ENCODE results near the gene GAL. TPM values are rescaled to one million over a fixed set of nuclear protein-coding genes. Genes with fewer than 3 reads are reported as not detected.

GAL gene
- total RNA-seq, 4 donors from 2014 or later: 4.9 TPM; not detected in 3

DNA sequence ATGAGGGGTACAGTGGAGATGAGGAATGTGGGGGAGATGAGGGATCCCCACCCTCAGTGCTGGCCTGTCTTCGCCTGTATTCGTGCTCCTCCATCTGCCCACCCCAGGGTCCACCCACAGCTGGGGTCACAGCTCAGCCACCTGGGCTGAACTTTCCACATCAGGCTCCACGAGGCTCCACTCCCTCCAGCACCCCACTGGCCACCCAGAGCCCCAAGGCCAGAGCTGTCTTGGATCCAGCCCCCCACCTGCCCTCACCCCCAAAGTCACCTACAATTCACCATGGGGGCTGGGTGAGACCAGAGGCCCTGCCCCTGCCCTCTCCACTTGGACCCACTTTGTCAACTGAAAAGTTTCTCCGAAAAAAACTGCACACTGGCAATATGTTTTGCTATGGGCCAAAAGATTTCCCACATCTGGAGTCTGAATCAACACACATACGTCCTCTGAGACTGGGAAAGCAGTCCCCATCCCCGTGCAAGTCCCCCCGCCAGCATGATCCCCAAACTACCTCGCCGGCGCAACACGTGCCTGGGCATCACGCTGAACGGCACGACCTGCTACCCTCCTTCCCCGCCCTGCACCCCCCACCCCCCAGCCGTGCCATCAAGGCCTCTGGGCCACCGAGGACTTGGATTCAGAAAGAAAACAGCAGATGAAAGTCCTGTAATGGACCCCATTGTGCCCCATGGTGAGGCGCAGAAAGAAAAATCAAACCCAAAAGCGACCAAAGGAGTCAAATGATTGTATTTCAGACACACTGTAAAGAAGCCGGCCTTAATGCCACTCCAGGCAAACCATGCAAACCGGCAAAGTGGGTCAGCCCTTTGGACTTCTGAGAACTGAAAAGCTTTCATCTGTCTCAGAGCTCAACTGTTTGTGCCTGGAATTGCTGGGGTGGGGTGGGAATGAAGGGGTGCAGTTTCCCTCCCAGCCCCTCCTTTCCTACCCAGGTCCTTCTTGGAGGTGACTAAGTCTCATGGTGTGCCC, 16.5 kb upstream of the GAL start:
- TF ChIP-seq, protein P1, sequence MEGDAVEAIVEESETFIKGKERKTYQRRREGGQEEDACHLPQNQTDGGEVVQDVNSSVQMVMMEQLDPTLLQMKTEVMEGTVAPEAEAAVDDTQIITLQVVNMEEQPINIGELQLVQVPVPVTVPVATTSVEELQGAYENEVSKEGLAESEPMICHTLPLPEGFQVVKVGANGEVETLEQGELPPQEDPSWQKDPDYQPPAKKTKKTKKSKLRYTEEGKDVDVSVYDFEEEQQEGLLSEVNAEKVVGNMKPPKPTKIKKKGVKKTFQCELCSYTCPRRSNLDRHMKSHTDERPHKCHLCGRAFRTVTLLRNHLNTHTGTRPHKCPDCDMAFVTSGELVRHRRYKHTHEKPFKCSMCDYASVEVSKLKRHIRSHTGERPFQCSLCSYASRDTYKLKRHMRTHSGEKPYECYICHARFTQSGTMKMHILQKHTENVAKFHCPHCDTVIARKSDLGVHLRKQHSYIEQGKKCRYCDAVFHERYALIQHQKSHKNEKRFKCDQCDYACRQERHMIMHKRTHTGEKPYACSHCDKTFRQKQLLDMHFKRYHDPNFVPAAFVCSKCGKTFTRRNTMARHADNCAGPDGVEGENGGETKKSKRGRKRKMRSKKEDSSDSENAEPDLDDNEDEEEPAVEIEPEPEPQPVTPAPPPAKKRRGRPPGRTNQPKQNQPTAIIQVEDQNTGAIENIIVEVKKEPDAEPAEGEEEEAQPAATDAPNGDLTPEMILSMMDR (IDR thresholded peaks at IDR 0.05; ENCODE audit: low read depth): no peak

DNA sequence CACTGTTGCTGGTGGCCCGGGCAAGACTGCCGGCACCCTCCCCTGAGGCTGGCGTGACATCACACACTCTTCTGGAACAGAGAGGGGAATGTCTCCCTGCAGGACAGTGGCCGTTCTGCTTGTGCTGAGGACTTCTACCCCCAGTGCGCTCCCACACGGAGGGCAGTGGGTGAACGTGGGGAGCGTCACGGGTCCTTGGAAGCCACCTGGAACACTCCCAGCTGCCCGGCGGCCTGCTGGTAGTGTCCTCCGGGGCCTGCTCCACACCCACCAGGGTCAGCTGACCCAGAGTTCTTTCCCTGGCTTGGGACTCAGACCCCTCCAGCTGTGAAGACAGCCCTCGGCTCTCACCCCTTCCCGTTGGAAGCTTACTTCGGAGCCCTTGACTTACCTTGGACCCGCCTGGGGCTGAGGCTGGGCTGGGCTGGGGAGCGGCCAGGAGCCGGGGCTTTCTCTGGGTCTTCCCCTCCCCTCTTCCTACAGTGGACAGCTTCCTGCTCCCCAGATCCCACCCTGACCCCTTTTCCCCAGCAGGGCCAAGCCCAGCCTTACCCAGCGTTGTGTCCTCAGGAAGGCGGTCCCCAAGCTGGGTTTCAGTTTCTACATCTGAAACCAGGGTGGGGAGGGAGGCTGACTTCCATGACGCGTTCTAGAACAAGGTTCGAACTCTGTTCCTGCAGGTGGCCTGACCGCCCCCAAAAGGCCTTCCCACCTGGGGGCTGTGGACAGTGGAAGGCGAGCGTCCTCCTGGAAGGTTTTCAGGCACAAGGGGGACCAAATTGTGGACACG, 14.8 kb upstream of the GAL start:
- TF ChIP-seq, protein P1 (IDR thresholded peaks at IDR 0.05; ENCODE audit: low read depth): no peak

DNA sequence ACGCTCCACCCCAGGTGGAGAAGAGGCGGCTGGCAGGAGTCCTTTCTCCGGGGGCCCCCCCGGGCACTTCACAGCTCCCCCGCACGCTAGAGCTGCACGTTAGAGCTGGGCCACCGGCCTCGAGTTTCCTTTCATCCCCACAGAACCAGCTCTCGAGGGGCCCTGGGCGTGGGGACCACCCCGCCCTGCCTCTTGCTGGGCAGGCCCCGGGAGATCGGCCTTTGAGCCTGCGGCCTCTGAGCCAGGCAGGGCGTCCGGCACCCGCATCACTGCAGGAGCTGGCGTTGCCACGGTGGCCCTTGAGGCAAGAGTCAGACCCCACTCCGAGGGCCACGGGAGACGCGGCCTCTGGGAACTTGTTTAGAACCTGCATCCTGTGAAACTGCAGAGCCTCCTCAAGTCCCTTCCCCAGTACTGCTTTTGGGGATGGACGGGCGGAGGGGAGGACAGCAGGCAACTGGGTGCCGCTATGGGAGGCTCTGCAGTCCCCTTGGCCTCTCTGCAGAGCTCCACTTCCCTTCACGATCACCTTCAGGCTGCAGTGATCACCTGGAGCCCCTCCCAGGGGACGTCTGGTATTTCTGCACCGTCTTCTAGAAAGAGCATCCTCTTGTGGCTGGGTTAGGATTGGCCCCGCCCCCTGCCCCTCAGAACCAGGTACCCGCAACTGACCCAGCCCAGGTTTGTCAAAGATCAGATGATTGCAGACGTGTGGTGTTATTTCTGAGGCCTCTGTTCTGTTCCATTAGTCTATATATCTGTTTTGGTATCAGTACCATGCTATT, 13.9 kb upstream of the GAL start:
- TF ChIP-seq, protein P1 (IDR thresholded peaks at IDR 0.05; ENCODE audit: low read depth): no peak

DNA sequence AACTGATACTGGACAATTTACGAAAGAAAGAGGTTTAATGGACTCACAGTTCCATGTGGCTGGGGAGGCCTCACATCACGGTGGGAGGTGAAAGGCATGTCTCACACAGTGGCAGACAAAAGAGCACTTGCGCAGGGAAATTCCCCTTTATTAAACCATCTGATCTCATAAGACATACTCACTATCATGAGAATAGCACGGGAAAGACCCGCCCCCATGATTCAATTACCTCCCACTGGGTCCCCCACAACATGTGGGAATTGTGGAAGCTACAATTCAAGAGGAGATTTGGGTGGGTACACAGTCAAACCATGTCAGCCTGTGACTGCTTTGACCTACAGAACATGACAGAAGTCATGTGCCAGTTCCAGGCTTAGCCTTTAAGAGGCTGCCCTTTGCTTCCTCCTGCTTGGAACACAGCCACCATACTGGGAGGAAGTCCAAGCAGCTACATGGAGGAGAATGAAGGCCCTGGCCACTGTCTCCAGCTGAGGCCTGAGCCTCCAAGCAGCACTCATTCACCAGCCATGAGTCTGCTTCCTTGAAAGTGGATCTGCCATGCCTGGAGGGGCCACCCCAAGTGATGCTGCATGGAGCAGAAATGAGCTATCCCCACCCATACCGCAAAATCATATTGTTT, 10.9 kb upstream of the GAL start:
- TF ChIP-seq, protein P1 (IDR thresholded peaks at IDR 0.05; ENCODE audit: low read depth): no peak

DNA sequence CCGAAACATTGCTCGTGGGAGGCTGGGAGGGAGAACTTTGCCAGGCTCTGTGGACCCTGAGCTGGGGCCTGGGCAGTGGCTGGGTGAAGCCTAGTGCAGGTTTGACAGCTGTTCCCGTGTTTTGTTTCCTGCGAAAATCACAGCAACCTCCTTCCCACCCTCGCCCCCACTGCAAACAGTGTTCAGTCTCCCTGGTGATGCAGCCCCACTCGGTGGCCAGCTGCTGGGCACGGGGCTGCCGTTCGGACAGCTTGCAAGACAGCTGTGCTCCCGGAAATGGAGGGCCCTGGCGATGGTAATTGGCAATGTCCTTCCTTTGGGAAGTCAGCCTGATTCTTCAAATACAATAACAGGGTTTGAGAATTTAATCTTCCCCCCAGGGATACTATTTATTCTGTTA, 10.4 kb upstream of the GAL start:
- TF ChIP-seq, protein P1 (IDR thresholded peaks at IDR 0.05; ENCODE audit: low read depth): no peak

DNA sequence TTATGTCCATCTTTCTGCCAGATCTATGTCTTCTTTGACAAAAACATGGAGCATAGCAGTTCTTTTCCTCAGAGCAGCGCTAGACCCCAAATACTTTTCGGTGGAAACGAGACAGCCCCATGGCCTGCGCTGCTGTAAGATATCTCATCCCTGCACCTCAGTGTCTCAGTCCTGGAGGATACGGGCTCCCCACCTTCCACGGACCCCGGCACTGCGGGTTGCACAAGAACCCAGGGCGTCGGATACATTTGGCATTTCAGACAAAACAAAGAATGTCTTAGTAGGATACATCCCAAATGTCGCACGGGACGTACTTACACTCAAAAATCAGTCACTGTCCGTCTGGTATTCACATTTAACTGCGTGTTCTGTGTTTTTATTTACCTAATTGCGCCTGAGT, 9.9 kb upstream of the GAL start:
- TF ChIP-seq, protein P1 (IDR thresholded peaks at IDR 0.05; ENCODE audit: low read depth): no peak

Measured in subcutaneous adipose tissue (tissue), 4 donors.